Activated CD8-positive, alpha-beta memory T cell treated with anti-CD3 and anti-CD28 coated beads for 48 hours (primary cell): ENCODE results near the gene SNAP25.

ENCODE experiments used
- DNase-seq, 3 experiments: peaks; one replicate each; pipeline ENCODE4 v3.0.0-alpha.2; 2020; ENCODE audit warnings: low read depth in 2 of 3, low spot score in 2 of 3

SNAP25 gene

GRCh38 chr20:10303852-10304251 is 85.2 kb downstream of the SNAP25 start:
- DNase-seq, result no peak

DNA sequence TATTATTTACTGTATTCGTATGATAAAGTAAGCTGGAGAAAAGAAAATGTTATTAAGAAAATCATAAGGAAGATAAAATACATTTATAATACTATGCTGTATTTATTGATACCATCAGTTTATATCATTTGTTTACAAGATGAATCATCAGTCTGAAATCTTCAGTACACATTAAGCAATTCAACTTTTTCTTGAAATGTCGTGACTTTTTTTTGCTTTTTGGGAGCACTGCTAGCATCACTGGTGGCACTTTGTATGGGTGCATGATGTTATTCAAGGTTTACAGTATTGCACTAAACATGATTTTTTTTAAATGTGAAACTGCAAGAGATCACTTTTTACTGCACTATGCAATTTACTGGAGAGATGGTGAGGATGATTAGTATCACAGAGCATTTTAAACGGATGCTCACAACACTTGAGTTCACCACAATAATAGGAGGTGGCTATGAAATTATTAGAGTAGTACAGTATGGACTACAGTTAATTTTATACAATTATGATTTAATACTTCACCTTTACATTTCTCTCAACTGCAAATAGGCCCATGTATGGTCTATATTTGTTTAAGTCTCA is 85.9 kb downstream of the SNAP25 start:
- DNase-seq, result no peak

DNA sequence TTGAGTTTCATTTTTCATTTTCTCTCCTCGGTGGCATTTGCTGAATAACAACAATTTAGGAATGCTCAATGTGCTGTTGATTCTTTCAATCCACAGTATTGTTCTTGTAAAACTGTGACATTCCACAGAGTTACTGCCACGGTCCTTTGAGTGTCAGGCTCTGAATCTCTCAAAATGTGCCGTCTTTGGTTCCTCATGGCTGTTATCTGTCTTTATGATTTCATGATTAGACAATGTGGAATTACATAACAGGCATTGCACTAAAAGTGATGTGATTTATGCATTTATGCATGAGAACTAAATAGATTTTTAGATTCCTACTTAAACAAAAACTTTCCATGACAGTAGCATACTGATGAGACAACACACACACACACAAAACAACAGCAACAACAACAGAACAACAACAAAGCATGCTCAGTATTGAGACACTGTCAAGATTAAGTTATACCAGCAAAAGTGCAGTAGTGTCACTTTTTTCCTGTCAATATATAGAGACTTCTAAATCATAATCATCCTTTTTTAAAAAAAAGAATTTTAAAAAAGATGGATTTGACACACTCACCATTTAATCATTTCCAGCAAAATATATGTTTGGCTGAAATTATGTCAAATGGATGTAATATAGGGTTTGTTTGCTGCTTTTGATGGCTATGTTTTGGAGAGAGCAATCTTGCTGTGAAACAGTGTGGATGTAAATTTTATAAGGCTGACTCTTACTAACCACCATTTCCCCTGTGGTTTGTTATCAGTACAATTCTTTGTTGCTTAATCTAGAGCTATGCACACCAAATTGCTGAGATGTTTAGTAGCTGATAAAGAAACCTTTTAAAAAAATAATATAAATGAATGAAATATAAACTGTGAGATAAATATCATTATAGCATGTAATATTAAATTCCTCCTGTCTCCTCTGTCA is 88.1 kb downstream of the SNAP25 start:
- no peak for DNase-seq

- no peak for DNase-seq
Observed at GRCh38 chr20:10307359-10307735, 88.7 kb downstream of the SNAP25 start.

- no peak for DNase-seq
Observed at GRCh38 chr20:10308652-10309051, 90.0 kb downstream of the SNAP25 start.

GRCh38 chr20:10309326-10309725 is 90.7 kb downstream of the SNAP25 start:
- no peak for DNase-seq

DNA sequence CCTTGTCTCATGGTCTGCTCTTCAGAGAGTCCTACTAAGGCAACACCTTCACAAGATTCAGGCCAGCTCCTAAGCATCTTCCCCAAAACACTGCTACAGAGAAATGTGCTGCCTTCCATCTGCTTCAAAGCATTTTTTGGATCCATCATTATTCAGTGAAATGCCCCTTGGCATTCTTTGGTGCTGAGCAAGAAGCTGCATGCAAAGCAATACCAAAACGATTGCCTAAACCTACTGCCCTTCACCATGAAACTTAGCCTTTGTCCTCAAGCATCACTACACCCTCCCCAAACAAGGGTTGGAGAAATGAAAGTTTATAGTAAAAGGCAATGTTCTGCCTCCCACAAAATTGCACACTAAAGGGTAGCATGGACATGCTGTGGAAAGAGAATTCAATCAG is 93.5 kb downstream of the SNAP25 start:
- DNase-seq, result no peak

- DNase-seq, result no peak
Observed at GRCh38 chr20:10313215-10313614, 94.6 kb downstream of the SNAP25 start.

GRCh38 chr20:10313701-10314100 is 95.1 kb downstream of the SNAP25 start:
- DNase-seq, result no peak

DNA sequence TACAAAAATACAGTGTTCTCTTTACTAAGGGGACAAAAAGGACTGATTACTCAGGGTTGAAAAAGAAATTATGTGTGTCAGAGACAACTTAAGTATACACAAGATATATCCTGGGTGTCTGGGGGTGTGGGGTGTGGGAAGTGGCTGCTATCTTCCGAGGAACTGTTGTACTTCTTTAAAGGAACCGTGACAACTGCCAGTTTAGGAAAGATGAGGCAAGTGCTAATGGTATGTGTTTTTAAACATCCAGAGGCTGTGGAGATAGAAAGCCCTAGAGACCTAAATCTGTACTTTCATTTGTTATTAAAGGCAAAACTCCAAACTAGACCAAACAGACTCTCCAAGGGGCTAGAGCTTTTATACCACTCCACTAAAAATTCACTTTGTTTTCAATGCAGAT is 95.6 kb downstream of the SNAP25 start:
- no peak for DNase-seq

DNA sequence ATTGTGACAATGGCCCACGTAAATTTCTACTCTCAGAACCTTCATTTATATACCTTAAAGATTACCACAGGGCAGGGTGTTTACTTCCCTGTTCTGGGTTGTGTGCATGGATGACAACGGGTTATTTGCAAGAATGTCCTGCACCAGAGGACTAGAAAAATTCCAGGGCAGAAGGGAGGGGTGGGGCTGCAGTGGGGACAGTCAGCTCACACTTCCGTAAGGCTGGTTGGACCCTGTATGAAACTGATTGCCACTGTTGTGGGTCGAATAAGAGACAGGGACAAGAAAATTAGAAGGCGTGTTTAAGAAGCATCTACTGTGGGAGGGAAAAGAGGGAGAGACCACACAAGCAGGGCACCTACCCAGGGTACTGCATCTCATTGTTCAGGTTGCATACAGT is 96.5 kb downstream of the SNAP25 start:
- DNase-seq, result no peak

DNA sequence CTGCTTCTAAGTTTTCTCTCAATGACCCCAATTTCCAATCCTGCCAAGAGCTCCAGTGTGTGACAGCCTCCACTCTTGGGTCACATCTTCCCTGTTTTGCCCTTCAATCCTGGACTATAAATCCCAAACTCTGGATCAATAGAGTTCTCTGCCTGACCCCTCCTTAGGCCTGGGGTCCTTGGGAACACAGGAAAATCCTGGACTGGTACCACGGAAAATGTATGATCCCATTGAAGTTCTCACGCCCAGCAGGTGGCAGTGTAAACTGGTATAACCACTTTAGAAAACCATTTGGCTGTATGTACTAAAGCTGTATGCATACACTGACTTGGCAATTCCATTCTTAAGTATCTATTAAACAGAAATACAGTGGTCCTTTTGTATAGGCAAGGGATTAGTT is 98.0 kb downstream of the SNAP25 start:
- no peak for DNase-seq

GRCh38 chr20:10318291-10319024 is 99.8 kb downstream of the SNAP25 start:
- no peak for DNase-seq

DNA sequence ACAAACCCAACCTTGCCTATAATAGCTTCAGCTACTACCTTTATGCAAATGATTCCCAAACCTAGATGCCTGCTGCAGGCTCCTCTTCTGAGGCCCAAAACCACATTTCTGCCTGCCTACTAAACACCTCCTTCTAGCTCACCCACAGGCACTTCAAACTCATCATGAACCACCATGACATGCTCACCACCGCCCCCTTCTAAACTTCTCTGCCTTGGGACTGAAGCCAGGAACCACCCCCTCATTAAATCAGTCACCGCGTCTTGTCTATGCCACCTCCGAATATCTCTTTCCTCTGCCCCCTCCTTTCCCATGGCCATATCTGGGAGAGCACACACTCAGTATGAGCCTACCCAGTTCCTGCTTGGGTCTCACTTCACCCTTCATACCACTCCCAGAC is 101.2 kb downstream of the SNAP25 start:
- DNase-seq, result no peak

GRCh38 chr20:10321138-10321717 is 102.6 kb downstream of the SNAP25 start:
- no peak for DNase-seq

DNA sequence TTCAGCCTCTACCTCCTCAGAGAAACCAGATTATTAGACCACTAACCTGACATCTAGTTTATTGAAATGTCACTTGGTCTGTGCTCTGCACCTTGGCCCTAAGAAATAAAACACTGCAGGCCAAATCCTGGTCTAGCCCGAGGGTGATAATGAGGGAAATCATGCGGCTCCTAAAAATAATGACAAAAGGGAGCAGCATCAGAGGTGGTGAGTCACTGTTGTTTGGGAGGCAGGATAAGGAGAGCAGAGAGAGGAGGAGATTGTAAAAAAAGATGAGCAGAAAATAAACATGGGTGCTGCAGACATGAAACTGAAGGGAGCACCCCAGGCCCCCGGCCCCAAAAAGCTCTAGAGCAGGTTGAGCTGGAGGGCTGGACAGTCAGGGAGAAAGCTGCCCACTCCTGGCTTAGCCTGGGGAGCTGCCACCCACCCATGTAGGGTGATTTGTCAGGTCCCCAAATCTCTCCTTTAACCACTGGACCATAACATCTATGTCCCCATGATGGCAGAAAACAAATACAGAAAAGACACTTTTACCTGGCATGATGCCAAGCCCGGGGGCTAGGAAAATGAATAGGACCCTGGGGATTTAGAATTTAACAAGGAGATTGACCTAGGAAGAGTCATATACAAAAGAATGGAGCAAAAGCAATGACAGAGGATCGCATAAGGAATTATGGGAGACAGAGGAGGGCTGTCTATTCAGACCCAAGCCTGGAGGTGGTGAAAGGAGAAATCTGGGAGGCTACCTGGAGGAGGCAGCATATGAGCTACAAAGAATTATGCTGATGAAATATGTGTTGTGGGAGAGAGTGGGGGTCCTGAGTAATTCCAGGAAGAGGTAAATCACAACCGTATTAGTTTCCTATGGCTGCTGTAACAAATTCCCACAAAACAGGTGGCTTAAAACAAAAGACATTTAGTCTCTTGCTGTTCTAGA is 103.7 kb downstream of the SNAP25 start:
- DNase-seq, result no peak

- no peak for DNase-seq
Observed at GRCh38 chr20:10323729-10324128, 105.1 kb downstream of the SNAP25 start.

DNA sequence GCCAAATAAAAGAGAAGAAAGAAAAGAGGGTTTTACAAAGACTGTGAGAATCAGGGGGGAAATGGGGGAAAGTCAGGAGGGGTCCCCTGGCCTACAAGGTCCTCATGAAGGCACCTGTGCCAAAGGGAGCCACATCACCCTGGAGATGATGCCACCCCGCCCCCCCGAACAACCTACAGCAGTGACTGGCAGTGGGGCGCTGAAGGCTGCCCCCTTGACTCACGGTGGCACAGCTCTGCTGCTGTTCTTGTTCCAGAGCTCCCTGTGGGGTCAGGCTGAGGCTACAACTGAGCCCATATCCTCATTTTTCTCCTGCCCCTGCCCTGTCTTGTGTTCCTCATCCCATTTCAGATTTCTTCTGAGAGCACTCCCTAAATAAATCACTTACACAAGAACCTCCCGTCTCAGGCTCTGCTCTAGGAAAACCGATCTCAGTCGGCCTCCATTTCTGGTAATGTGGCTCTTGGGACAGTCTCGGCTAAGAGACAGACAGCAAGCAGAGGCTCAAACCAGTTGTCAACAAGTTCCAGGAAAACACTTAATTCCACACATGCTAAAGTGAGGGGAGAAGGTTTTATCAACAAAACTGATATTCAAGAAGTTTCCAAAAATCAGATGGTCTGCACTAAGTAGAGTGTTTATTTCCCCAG is 105.7 kb downstream of the SNAP25 start:
- DNase-seq, result no peak

GRCh38 chr20:10328897-10329255 is 110.2 kb downstream of the SNAP25 start:
- no peak for DNase-seq

DNA sequence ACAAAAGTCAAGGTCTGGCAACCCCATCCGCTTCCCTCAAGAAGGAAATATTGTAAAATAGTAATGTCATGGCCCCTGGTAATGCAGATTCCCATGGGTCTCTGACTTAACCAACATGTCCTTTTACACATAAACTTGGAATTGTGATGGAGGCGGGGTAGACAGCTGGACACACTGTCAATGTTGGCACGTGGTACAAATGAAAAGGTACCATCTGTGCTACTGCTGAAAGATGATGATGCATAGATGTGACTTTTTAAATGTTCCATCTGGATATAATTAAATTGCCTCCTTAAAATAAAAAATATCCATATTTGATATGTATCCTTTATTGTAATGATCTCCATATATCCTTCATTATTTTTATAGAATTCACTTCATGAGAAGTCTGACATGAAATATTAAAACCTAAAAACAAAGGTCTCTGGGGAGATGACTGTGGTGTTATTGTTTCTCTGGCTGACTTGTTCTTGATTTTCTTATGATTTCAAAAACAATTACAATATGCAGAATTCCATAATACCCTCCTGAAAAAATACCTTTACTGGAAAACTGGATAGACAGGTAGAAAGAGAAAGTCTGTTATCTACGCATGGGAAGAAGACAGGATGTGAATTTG is 110.9 kb downstream of the SNAP25 start:
- no peak for DNase-seq
